GM23338 (cell line): Measurements from ENCODE around the gene ZDHHC4. TPM values are rescaled to one million over a fixed set of nuclear protein-coding genes. Genes with fewer than 3 reads are reported as not detected.

ENCODE experiments used
- ATAC-seq: fragments of 200-7000 bp; cut with Tn5 transposase; 3 replicates; pipeline ENCODE4 v1.9.1; 2020
- DNase-seq: peaks from one replicate; pipeline ENCODE4 v3.0.0-alpha.2; 2015; ENCODE audit warnings: low spot score
- H2AFZ ChIP-seq: fragments of 200-600 bp; sonication (generic); 2 replicates; pipeline ENCODE4 v1.8.0; 2016; ENCODE audit warnings: antibody characterized with exemption, mild to moderate bottlenecking, moderate library complexity
- H3F3A ChIP-seq: fragments of 200-600 bp; sonication (generic); replicated peaks from 2 replicates; pipeline ENCODE4 v1.8.0; 2017; ENCODE audit warnings: antibody characterized with exemption, mixed run types, low read depth
- H3K27ac ChIP-seq: fragments of 200-600 bp; sonication (generic); 2 replicates; pipeline ENCODE4 v1.6.1; 2016; ENCODE audit warnings: low read depth
- H3K27me3 ChIP-seq: fragments of 200-600 bp; sonication (generic); 2 replicates; pipeline ENCODE4 v1.8.0; 2016; ENCODE audit warnings: mild to moderate bottlenecking, mixed run types, moderate library complexity; ENCODE audit not compliant: insufficient read depth
- H3K36me3 ChIP-seq: fragments of 200-600 bp; sonication (generic); 2 replicates; pipeline ENCODE4 v1.8.0; 2016; ENCODE audit warnings: mild to moderate bottlenecking; ENCODE audit not compliant: insufficient read depth
- H3K4me1 ChIP-seq: fragments of 200-600 bp; sonication (generic); 2 replicates; pipeline ENCODE4 v1.8.0; 2016; ENCODE audit warnings: mild to moderate bottlenecking, moderate library complexity; ENCODE audit not compliant: insufficient read depth
- H3K4me2 ChIP-seq: fragments of 200-600 bp; sonication (generic); 2 replicates; pipeline ENCODE4 v1.7.1; 2017; ENCODE audit warnings: mixed run types
- H3K4me3 ChIP-seq: fragments of 200-600 bp; sonication (generic); 2 replicates; pipeline ENCODE4 v1.6.1; 2016; ENCODE audit warnings: mixed run types
- H3K79me2 ChIP-seq: fragments of 200-600 bp; sonication (generic); replicated peaks from 2 replicates; pipeline ENCODE4 v1.8.0; 2017; ENCODE audit warnings: mild to moderate bottlenecking; ENCODE audit not compliant: insufficient read depth
- H3K9me2 ChIP-seq: fragments of 200-600 bp; sonication (generic); 2 replicates; pipeline ENCODE4 v1.8.0; 2017; ENCODE audit not compliant: insufficient read depth
- H4K20me1 ChIP-seq: fragments of 200-600 bp; sonication (generic); replicated peaks from 2 replicates; pipeline ENCODE4 v1.8.0; 2017; ENCODE audit warnings: mild to moderate bottlenecking; ENCODE audit not compliant: insufficient read depth
- H3K27ac Mint-ChIP-seq: 2 replicates; pipeline ENCODE4 v1.8.0; 2020; ENCODE audit warnings: inconsistent platforms, mild to moderate bottlenecking, moderate library complexity, mixed read lengths
- H3K27me3 Mint-ChIP-seq: 3 replicates; pipeline ENCODE4 v1.8.0; 2022; ENCODE audit warnings: low read depth, mild to moderate bottlenecking, moderate library complexity, mixed read lengths, inconsistent platforms; ENCODE audit not compliant: insufficient read depth, poor library complexity
- H3K36me3 Mint-ChIP-seq: 3 replicates; pipeline ENCODE4 v1.8.0; 2021; ENCODE audit warnings: low read depth, mild to moderate bottlenecking, inconsistent platforms, moderate library complexity, mixed read lengths
- H3K4me1 Mint-ChIP-seq: 3 replicates; pipeline ENCODE4 v1.8.0; 2020; ENCODE audit warnings: mild to moderate bottlenecking, inconsistent platforms, mixed read lengths
- H3K4me3 Mint-ChIP-seq: 3 replicates; pipeline ENCODE4 v1.8.0; 2021; ENCODE audit warnings: moderate library complexity, mild to moderate bottlenecking, inconsistent platforms, mixed read lengths
- H3K9me3 Mint-ChIP-seq: 3 replicates; pipeline ENCODE4 v1.8.0; 2020; ENCODE audit warnings: moderate library complexity, mild to moderate bottlenecking, inconsistent platforms, mixed read lengths
- ETS1 ChIP-seq: IDR thresholded peaks from 2 replicates; pipeline ENCODE4 v1.6.1; 2016; ENCODE audit warnings: antibody characterized with exemption
- EZH2 ChIP-seq: fragments of 200-600 bp; sonication (generic); IDR thresholded peaks from one replicate; pipeline ENCODE4 v1.8.0; 2017; ENCODE audit warnings: antibody characterized with exemption, mild to moderate bottlenecking, low read depth; ENCODE audit not compliant: unreplicated experiment
- EZH2phosphoT487 ChIP-seq: fragments of 200-600 bp; sonication (generic); IDR thresholded peaks from one replicate; pipeline ENCODE4 v1.8.1; 2018; ENCODE audit warnings: antibody characterized with exemption; ENCODE audit not compliant: unreplicated experiment
- JUNB ChIP-seq: IDR thresholded peaks from one replicate; pipeline ENCODE4 v1.6.1; 2016; ENCODE audit warnings: antibody characterized with exemption; ENCODE audit not compliant: unreplicated experiment
- POLR2AphosphoS5 ChIP-seq: IDR thresholded peaks from 2 replicates; pipeline ENCODE4 v1.6.1; 2016; ENCODE audit warnings: antibody characterized with exemption, low read depth
- ZNF462 ChIP-seq: fragments of 250-450 bp; sonication (Bioruptor Pico); IDR thresholded peaks from 2 replicates; pipeline ENCODE4 v1.5.0; 2020; ENCODE audit warnings: mild to moderate bottlenecking, moderate library complexity
- polyA plus RNA-seq: library from polyadenylated mRNA; unstranded; fragments of >200 nt; fragmentation: Nextera tagmentation; extraction: Ambion mirVana; gene quantifications from 2 replicates; pipeline ENCODE4 v1.2.1, GENCODE V29; 2016
- total RNA-seq: library from RNA; depleted of rRNA; stranded (reverse); fragments of >200 nt; shearing (Covaris generic); gene quantifications from 2 replicates; pipeline ENCODE4 v1.2.3, GENCODE V29; 2014

The ZDHHC4 gene
- total and polyA plus RNA-seq, 2 experiments from 2014 or later = 31.2 to 58.9 TPM

GRCh38 chr7:6563936-6564770 lies 13.1 kb upstream of the ZDHHC4 start:
- H3K4me3 Mint-ChIP-seq = no peak overlapping the region
- Histone ChIP-seq H3K27me3 (no peaks in the 10 kb centered on the region), H3K79me2 (no peaks in the 10 kb centered on the region), H3K9me2 (no peaks in the 10 kb centered on the region), H3K4me3 (no peak overlapping the region), H3K4me1 (peaks cover 11% of the 10 kb centered on the region; the same call in 1 of the 2 replicates), H3F3A (no peaks in the 10 kb centered on the region), H2AFZ (no peak overlapping the region), H3K27ac (no peak overlapping the region), H3K36me3 (no peaks in the 10 kb centered on the region), H3K4me2 (no peak overlapping the region), H4K20me1 (no peaks in the 10 kb centered on the region)
- no peak for DNase-seq
- peaks cover 9% of the 10 kb centered on the region for H3K27me3 Mint-ChIP-seq
- no peaks in the 10 kb centered on the region for H3K36me3 Mint-ChIP-seq
- H3K4me1 Mint-ChIP-seq = peaks cover 8% of the 10 kb centered on the region
- no peak for ATAC-seq
- TF ChIP-seq POLR2AphosphoS5 (no peak), ETS1 (no peak), ZNF462 (CRISPR knock-in tag) (no peak), JUNB (no peak), EZH2 (no peak), EZH2phosphoT487 (no peak)
- no peak overlapping the region for H3K27ac Mint-ChIP-seq
- H3K9me3 Mint-ChIP-seq = no peaks in the 10 kb centered on the region; the same call in 2 of the 3 replicates
